Calu3 (cell line): ENCODE data around the gene MCTP1. TPM values are rescaled to one million over a fixed set of nuclear protein-coding genes. Genes with fewer than 3 reads are reported as not detected.

Source experiments
- BruUV-seq: library from RNA; stranded (reverse); fragments of 400-500 nt; replicated peaks from 2 replicates; lab custom pipeline; 2021; lab: Mats Ljungman, UMichigan
- CTCF ChIA-PET: fragments of 300-600 bp; sonication (Branson Sonifier 250); formaldehyde crosslinking; loops from one replicate; lab custom pipeline; 2022; ENCODE audit warnings: antibody characterized with exemption; lab: Charles Lee
- DNase-seq: peaks from one replicate; pipeline ENCODE4 v3.0.0; 2022
- H3K27ac Mint-ChIP-seq: one replicate; pipeline ENCODE4 v1.8.0; 2022; ENCODE audit warnings: mixed read lengths; ENCODE audit not compliant: unreplicated experiment
- H3K27me3 Mint-ChIP-seq: one replicate; pipeline ENCODE4 v1.8.0; 2022; ENCODE audit warnings: mixed read lengths; ENCODE audit not compliant: unreplicated experiment
- H3K36me3 Mint-ChIP-seq: one replicate; pipeline ENCODE4 v1.8.0; 2022; ENCODE audit warnings: mild to moderate bottlenecking, moderate library complexity, mixed read lengths; ENCODE audit not compliant: insufficient read depth, unreplicated experiment
- H3K4me1 Mint-ChIP-seq: one replicate; pipeline ENCODE4 v1.8.0; 2022; ENCODE audit warnings: mild to moderate bottlenecking, low read depth, mixed read lengths; ENCODE audit not compliant: unreplicated experiment
- H3K4me3 Mint-ChIP-seq: one replicate; pipeline ENCODE4 v1.8.0; 2022; ENCODE audit warnings: mild to moderate bottlenecking, low read depth, moderate library complexity, mixed read lengths; ENCODE audit not compliant: unreplicated experiment
- H3K9me3 Mint-ChIP-seq: one replicate; pipeline ENCODE4 v1.8.0; 2022; ENCODE audit warnings: low read depth, mixed read lengths; ENCODE audit not compliant: unreplicated experiment
- CTCF ChIP-seq: fragments of 200-600 bp; IDR thresholded peaks from one replicate; pipeline ENCODE4 v1.8.0; 2022; ENCODE audit warnings: antibody characterized with exemption; ENCODE audit not compliant: unreplicated experiment
- intact Hi-C: fragments of 100-400 bp; cut with micrococcal nuclease; formaldehyde crosslinking; loops from one replicate; pipeline ENCODE4 v1.10.0; 2022; ENCODE audit not compliant: unreplicated experiment
- total RNA-seq: library from RNA; stranded (reverse); gene quantifications from 2 replicates; pipeline ENCODE4 v1.2.3, GENCODE V29; 2022

The MCTP1 gene
- total RNA-seq, 1 experiment from 2014 or later = 28.4 TPM

DNA sequence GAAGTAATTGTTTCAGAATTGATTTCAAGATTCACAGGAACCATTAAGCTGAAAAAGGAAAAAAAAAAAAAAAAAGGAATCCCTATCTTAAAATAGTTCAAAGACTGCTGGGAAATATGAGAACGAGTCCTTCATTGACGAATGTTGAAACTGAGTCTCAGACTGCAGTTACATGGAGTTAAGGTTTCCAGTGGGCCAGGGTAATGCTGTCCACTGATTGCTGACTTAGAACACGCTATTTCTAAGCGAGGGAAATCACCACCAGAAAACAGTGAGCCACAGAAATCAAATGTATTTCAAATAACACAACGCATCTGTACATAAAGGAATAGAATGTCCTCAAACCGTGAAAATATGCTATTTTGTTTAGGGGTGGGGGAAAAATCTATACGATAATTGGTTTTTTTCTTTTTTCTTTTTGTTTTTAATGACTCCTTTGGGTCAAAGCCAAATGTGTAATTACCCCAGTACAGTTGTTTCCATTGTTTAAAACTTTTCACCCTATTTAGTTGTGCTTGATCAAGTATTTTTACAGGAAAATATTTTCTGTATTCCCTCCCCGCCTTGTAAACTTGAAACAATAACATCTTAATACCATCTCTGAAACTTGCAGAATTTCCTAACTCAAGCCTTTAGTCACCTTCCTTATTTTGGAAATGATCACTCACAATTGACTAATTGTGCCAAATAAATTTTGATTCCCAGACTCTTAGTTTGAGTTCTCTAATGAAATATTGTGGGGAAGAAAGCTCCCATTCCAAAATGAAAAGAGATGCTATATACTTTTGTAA is 208.3 kb downstream of the MCTP1 start:
- Mint-ChIP-seq H3K27me3 (no peaks in the 10 kb centered on the region), H3K36me3 (peaks cover 17% of the 10 kb centered on the region), H3K4me1 (peaks cover 16% of the 10 kb centered on the region), H3K4me3 (no peak overlapping the region), H3K9me3 (peaks cover 2% of the 10 kb centered on the region), H3K27ac (no peak overlapping the region)
- intact Hi-C loops = no loop called here
- CTCF ChIA-PET = interaction anchor here (0.6 to 0.7 kb wide), 3 partner anchors 36 to 49 kb away, joined by 3 to 5 read pairs (median 3); no protein-coding TSS in a partner anchor
- DNase-seq = no peak
- no peak for TF ChIP-seq CTCF
- BruUV-seq = no TSS peak

DNA sequence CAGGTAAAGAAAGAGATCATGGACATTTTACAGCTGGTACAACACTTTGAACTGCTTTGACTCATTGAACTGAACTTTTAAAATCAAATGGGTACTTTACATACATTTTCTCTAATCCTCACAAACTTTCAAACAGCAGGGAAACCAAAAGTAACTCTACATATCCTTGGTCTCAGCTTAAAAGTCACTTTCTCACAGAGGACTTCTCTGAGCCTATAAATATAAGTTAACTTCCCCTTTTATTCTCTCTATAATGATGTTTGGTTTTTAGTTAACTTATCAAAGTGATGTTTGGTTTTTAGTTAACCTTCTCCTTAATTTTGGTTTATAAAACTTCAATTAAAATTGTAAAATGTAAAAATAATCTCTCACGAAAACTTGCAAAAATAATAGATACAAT is 209.8 kb downstream of the MCTP1 start:
- BruUV-seq = no TSS peak
- intact Hi-C loops = no loop called here
- Mint-ChIP-seq H3K4me1 (peaks cover 21% of the 10 kb centered on the region), H3K36me3 (peaks cover 2% of the 10 kb centered on the region), H3K27me3 (no peaks in the 10 kb centered on the region), H3K4me3 (no peak overlapping the region), H3K27ac (no peak overlapping the region), H3K9me3 (peaks cover 2% of the 10 kb centered on the region)
- CTCF ChIA-PET = no interaction called here
- no peak for TF ChIP-seq CTCF
- no peak for DNase-seq

- Mint-ChIP-seq H3K36me3 (no peaks in the 10 kb centered on the region), H3K9me3 (no peaks in the 10 kb centered on the region), H3K27ac (no peak overlapping the region), H3K4me1 (peaks cover 17% of the 10 kb centered on the region), H3K4me3 (no peak overlapping the region), H3K27me3 (no peaks in the 10 kb centered on the region)
- CTCF ChIA-PET = no interaction called here
- BruUV-seq = no TSS peak
- DNase-seq = no peak
- no peak for TF ChIP-seq CTCF
- intact Hi-C loops = no loop called here
Measured at GRCh38 chr5:95072281-95072680, 212.6 kb downstream of the MCTP1 start.

DNA sequence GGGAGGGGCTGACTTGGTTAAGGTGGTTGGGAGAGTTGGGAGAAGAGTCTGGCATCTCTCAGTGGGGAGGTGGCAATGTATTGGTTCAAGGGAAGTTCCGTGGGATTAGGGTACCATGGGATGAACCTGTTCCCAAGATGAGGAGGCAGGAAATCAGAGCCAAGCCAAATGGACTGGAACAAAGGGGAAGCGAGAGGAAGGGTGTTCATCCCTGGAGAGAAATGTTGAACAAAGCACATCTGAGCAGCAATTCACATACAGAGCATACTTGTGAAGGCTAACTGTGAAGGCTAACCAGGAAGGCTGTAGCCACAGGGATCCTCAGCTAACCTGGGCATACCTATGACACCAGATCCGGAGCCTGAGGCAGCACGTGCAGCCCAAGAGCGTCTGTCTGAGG is 214.0 kb downstream of the MCTP1 start:
- H3K27me3 Mint-ChIP-seq = no peaks in the 10 kb centered on the region
- no peaks in the 10 kb centered on the region for H3K9me3 Mint-ChIP-seq
- no peak for DNase-seq
- no TSS peak for BruUV-seq
- no peak for TF ChIP-seq CTCF
- peaks cover 9% of the 10 kb centered on the region for H3K4me1 Mint-ChIP-seq
- H3K4me3 Mint-ChIP-seq = no peak overlapping the region
- H3K27ac Mint-ChIP-seq = no peak overlapping the region
- intact Hi-C loops = no loop called here
- CTCF ChIA-PET = no interaction called here
- no peaks in the 10 kb centered on the region for H3K36me3 Mint-ChIP-seq
